ENCODE data around the gene SCNN1A.

DNA sequence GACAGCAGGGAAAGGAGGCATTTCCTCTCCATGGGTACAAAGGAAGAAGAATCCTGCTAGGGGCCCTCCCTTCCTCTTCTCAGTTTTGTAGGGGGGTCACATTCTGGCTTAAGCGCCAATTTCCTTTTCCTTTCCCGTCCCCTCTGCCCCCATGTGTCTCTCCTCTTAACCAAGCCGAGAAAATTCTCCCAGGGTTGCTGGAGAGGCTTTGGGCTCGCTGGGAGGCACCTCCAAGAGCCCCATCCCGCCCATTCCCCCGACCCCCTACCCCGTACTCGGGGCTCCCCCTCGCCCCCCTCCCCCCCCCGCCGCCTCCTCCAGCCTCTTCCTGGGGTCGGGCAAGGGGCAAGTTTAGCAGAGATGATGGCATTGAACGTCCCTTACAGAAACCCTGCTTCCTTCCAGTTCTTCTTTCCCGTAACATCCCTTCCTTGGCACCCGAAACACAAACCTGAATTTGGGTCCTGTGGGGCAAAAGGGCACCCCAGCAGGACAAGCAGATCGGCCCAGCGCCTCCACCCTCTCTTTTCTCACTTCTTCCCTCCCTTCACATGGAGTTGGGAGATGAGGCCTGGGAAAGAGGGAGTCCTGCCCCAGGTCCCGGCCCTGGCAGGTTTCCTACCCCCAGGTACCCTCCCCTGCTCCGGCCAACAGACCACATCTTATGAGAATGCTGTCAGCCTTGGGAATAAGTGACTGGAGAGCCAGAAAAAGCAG is 51.2 kb downstream of the SCNN1A start:
- TF ChIP-seq RARB (CRISPR knock-in tag; IDR thresholded peaks at IDR 0.05) (no peak), ISL1 (CRISPR knock-in tag; IDR thresholded peaks at IDR 0.05) (no peak), ZNF70 (CRISPR knock-in tag; IDR thresholded peaks at IDR 0.05) (no peak)
- TF ChIP-seq, protein P1, sequence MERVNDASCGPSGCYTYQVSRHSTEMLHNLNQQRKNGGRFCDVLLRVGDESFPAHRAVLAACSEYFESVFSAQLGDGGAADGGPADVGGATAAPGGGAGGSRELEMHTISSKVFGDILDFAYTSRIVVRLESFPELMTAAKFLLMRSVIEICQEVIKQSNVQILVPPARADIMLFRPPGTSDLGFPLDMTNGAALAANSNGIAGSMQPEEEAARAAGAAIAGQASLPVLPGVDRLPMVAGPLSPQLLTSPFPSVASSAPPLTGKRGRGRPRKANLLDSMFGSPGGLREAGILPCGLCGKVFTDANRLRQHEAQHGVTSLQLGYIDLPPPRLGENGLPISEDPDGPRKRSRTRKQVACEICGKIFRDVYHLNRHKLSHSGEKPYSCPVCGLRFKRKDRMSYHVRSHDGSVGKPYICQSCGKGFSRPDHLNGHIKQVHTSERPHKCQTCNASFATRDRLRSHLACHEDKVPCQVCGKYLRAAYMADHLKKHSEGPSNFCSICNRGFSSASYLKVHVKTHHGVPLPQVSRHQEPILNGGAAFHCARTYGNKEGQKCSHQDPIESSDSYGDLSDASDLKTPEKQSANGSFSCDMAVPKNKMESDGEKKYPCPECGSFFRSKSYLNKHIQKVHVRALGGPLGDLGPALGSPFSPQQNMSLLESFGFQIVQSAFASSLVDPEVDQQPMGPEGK (CRISPR knock-in tag; IDR thresholded peaks at IDR 0.05; ENCODE audit: borderline replicate concordance) = no peak
